Limb (tissue), 2 donors: ENCODE data around the gene CCL11.
A peak's percentile ranks its signal among the peaks of the same experiment; 100 is the strongest.

Experiments used
- DNase-seq, 2 donors: peaks; one replicate each; pipeline ENCODE4 v3.0.0-alpha.2; 2016; ENCODE audit errors: extremely low spot score in 2 of 2

Gene CCL11

GRCh38 chr17:34285286-34285792 is at the start of gene CCL11:
TSS of gene CCL11 (plus strand) at chr17:34285742. CDS start at chr17:34285809, 67 bp downstream.
- no peak for DNase-seq

- no peak for DNase-seq
These were observed 49.2 kb upstream of the CCL11 start for GRCh38 chr17:34236281-34236892.

DNA sequence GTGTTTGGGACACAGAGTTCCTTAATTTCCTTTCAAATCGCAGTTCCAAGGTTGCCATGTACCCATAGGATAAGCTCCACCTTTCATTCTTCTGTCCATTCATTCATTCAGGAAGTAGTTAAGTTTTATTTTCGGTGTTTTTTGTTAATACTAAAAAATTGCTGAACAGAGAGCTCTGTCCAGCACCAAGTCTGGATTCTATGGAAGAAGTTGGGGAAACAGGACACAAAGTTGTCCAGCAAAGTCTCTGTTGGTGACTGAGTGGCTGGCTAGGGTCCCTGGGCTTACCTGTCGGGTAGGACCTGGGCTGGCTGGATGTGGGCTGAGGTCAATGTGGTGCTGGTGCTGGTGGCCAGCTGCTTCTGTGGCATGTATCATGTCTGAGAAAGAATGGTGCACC is 48.1 kb upstream of the CCL11 start:
- DNase-seq, result no peak

DNA sequence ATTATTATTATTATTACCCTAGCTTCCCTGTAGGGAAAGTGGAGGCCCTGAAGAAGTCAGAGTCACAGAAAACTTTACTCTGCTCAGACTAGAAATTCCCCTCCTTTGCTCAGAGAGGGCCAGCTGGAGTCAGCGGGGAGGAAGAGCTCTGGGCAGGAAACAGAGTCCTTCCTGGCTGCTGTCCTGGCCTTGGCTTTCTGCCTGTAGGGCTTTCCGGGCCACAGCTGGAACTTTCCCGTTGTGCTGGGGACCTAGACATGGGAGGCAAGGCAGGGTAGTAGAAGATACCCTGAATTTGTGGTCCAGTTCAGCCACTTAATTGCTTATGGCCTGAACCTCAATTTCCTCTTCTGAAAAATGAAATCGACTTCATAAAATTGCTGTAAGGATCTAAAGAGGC is 44.5 kb upstream of the CCL11 start:
- peak; percentile 47 to 62 for DNase-seq

DNA sequence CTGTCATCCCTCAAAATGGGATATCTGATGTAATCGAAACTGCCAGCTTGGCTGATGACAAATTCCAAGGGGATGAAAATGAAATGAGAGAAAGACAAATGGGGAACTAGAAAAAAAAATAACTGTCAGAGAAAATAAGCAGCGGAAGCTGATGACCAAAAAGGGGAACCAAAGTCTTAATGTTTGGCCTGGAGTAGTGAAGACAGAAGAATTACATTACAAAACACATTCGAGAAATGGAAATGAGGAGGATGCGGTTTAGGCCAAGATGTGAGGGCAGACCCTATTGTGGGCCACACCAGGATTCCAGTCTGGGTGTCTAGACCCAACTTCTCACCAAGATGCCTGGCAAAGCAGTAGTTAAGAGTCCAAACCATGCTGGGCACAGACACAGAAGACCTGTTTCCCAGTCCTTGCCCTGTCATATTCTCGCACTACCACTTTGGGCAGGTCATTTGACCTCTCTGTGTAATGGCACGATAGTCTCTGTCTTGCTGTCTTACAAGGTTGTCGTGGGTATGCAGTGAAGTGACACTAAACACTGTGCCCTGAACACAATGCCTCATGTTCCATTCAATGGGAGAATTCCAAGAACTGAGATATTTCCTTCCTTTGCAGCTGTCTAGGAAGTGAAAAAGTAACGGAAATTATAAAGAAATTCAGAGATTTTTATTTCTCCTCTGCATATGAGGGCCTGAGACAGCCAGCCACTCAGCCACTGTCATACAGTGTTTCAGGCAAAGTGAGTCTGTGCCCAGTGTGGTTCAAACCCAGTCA is 42.8 kb upstream of the CCL11 start:
- DNase-seq, result no peak

GRCh38 chr17:34243364-34244320 is 41.9 kb upstream of the CCL11 start:
- DNase-seq, result no peak

GRCh38 chr17:34245351-34245905 is 40.1 kb upstream of the CCL11 start:
- DNase-seq, result no peak

DNA sequence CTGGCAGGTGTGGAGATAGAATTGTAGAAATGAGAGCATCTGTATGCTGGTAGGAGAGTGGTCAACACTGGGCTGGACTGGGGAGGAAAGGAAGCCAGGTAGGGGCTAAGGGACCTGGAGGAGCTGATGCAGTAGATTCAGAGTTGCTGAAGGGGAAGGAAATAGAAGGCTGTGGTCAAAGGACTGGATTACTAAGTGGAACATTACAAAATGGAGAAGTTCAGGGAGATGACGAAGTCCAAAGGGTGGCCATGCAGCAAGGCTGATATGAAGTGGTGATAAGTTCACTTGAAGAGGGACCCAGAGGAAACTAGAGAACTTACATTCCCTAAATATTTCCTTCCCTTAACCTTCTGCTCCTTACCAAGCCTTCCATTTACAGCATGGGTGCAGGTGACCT is 39.1 kb upstream of the CCL11 start:
- no peak for DNase-seq

DNA sequence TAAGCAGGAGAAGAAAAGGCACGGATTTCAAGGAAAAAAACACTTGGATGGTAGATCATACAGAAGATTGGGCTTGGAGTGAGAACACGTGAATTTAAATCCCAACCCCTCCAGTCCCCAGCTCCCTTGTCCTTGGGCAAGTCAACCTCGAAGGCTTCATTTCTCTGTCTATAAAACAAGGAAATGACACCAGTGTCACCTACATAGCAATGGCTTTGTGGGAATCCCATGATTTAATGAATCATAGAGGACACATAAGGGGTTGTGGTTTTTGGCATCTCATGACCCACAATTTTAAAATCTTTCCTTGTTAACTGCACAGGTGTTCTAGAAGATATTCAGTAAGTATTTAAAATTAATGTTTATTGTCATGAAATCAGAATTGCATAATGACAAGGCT is 38.7 kb upstream of the CCL11 start:
- DNase-seq, result no peak

GRCh38 chr17:34248511-34249024 is 37.0 kb upstream of the CCL11 start:
- DNase-seq, result no peak

DNA sequence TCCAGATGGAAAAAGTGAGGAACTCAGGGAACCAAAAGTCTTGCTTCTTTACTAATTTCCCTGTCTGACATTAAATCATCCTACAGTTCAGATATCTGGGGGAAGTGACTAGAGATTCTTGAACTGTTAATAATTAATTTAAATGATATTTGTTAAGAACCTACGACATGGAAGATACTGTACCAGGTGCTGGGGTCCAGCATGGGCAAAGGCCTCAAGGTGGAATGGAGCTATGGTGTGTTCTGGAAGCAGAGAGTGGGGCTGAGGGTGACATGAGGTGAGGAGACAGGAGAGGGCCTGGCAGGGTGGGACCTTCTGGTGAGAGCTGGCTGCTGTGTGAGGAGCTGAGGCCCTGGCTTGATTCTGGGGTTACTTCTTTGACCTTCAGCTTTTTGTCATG is 36.5 kb upstream of the CCL11 start:
- DNase-seq, result no peak

DNA sequence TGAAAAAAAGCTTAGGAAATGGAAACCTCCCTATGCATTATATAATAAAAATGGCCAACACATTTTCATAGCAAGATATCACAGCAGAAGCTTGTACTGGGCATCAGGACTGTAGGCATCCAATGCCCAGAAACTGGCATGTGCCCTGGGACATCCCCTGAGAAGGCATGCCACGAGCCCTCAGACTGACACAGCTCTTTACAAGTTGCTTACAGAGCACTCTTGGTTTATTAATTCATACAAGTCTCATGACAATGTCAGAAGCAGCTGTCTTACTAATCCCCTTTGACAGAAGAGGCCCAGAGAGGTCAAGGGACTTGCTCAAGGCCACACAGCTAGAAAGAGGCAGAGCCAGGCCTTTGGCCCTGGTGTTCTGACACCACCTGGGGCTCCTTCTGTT is 36.1 kb upstream of the CCL11 start:
- no peak for DNase-seq

DNA sequence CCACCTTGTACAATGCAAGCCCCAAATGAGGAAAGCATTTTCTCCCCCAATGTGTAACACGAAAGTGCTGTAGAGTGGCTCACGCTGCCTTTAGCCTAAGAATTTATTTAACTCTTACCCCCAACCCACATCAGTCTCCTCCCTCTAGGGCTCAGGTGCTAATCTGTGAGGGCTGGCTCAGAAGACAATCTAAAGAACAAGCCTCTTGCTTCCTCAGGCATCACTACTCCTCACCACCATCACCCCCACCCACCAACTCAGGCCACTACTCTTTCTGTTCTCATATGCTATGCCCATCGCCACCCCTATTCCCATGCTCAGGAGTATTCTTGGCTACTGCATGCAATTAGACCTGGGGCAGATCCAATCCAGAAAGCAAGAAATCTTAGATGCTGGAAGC is 34.4 kb upstream of the CCL11 start:
- DNase-seq, result no peak

GRCh38 chr17:34252095-34252443 is 33.5 kb upstream of the CCL11 start:
- no peak for DNase-seq

- DNase-seq, result peak; percentile 86 to 92
These were observed 33.0 kb upstream of the CCL11 start for GRCh38 chr17:34252444-34253138.

GRCh38 chr17:34253139-34253525 is 32.4 kb upstream of the CCL11 start:
- no peak for DNase-seq

DNA sequence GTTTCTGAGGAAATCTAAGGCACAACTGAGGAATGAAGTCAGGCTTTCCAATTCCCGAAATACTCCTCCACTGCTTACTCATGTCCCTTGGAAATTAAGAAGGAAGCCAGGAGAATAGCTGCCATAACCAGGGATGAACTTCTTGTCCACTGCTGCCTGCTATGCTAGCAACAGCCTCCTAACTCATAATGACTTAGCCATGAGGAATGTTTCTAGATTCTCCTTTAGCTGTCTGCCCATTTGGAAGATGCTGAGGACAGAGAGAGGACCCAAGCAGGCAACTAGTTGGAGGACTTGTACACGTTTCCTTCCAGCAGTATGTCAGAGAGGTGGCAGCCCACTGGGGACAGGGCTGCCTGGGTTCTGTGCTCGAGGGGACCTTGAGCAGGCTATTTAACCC is 31.4 kb upstream of the CCL11 start:
- no peak for DNase-seq

GRCh38 chr17:34254651-34255380 is 30.7 kb upstream of the CCL11 start, which contains the start of gene CCL2:
TSS of gene CCL2 (plus strand) at chr17:34255285. CDS start at chr17:34255350, 65 bp downstream.
- peak; percentile 79 to 88 for DNase-seq

- no peak for DNase-seq
These were observed 30.2 kb upstream of the CCL11 start for GRCh38 chr17:34255381-34255732.

GRCh38 chr17:34255841-34256240 is 29.7 kb upstream of the CCL11 start:
- no peak for DNase-seq
